SK-N-SH (cell line): ENCODE results near the gene LPCAT1. TPM values are rescaled to one million over a fixed set of nuclear protein-coding genes. Genes with fewer than 3 reads are reported as not detected.
A peak's percentile ranks its signal among the peaks of the same experiment; 100 is the strongest.

Experiments
- CTCF ChIA-PET: fragments of 300-600, 350-600 bp; formaldehyde crosslinking; extraction: SDS; loops from one replicate; lab custom pipeline; 2021; lab: Yijun Ruan, JAX
- POLR2A ChIA-PET: fragments of 350-600 bp; sonication (Branson Sonifier 250); formaldehyde crosslinking; extraction: SDS; loops from one replicate; lab custom pipeline; 2020; ENCODE audit warnings: antibody characterized with exemption, inconsistent platforms; lab: Yijun Ruan, JAX
- DNase-seq: peaks from one replicate; pipeline ENCODE4 v3.0.0; 2012
- H2AFZ ChIP-seq: fragments of 200-600 bp; sonication (generic); 2 replicates; pipeline ENCODE4 v1.8.1; 2016; ENCODE audit warnings: antibody characterized with exemption, mild to moderate bottlenecking, low read depth
- H3F3A ChIP-seq: fragments of 200-600 bp; sonication (generic); replicated peaks from 2 replicates; pipeline ENCODE3; 2016; ENCODE audit warnings: antibody characterized with exemption, mild to moderate bottlenecking; ENCODE audit not compliant: insufficient read depth
- H3K27ac ChIP-seq, 2 experiments: fragments of 200-500 bp in 1 of 2; fragments of 200-600 bp in 1 of 2; sonication (Bioruptor generic) in 1 of 2; sonication (generic), shearing (Covaris generic) in 1 of 2; 2 replicates each; pipeline versions ENCODE4 v1.5.1 to v1.6.1; 2014 to 2016; ENCODE audit warnings: low read depth in 2 of 2, inconsistent platforms in 1 of 2, low read length in 1 of 2, mild to moderate bottlenecking in 1 of 2, mixed read lengths in 1 of 2
- H3K27me3 ChIP-seq: fragments of 200-600 bp; sonication (generic), shearing (Covaris generic); 2 replicates; pipeline ENCODE4 v1.6.1; 2016; ENCODE audit warnings: mixed run types; ENCODE audit not compliant: insufficient read depth
- H3K36me3 ChIP-seq, 2 experiments: fragments of 200-500 bp in 1 of 2; fragments of 200-600 bp in 1 of 2; sonication (Bioruptor generic) in 1 of 2; sonication (generic) in 1 of 2; replicated peaks in 1 of 2; 2 replicates each; pipeline versions ENCODE3 to v1.5.1; 2014 to 2016; ENCODE audit warnings: low read length in 1 of 2, mild to moderate bottlenecking in 1 of 2; ENCODE audit not compliant: insufficient read depth in 2 of 2, control insufficient read depth in 1 of 2
- H3K4me1 ChIP-seq, 2 experiments: fragments of 200-500 bp in 1 of 2; fragments of 200-600 bp in 1 of 2; sonication (Bioruptor generic) in 1 of 2; sonication (generic), shearing (Covaris generic) in 1 of 2; 2 replicates each; pipeline versions ENCODE4 v1.5.1 to v1.6.1; 2014 to 2016; ENCODE audit warnings: low read depth in 1 of 2, low read length in 1 of 2, mixed run types in 1 of 2; ENCODE audit not compliant: insufficient read depth in 2 of 2, control insufficient read depth in 1 of 2
- H3K4me2 ChIP-seq: fragments of 200-600 bp; sonication (generic), shearing (Covaris generic); 2 replicates; pipeline ENCODE4 v1.6.1; 2017; ENCODE audit warnings: mixed run types
- H3K4me3 ChIP-seq, 2 experiments: fragments of 200-500 bp in 1 of 2; fragments of 200-600 bp in 1 of 2; sonication (Bioruptor generic) in 1 of 2; sonication (generic), shearing (Covaris generic) in 1 of 2; 2 replicates each; pipeline versions ENCODE4 v1.5.1 to v1.8.1; 2014 to 2016; ENCODE audit warnings: low read depth in 2 of 2, inconsistent platforms in 1 of 2, low read length in 1 of 2, mild to moderate bottlenecking in 1 of 2, mixed read lengths in 1 of 2, moderate library complexity in 1 of 2
- H3K79me2 ChIP-seq: fragments of 200-600 bp; sonication (generic); 2 replicates; pipeline ENCODE4 v1.8.1; 2017; ENCODE audit warnings: mild to moderate bottlenecking; ENCODE audit not compliant: insufficient read depth
- H3K9ac ChIP-seq: fragments of 200-600 bp; sonication (generic); 2 replicates; pipeline ENCODE4 v1.6.1; 2017; ENCODE audit warnings: mixed run types
- H3K9me2 ChIP-seq: fragments of 200-600 bp; sonication (generic); 2 replicates; pipeline ENCODE4 v1.6.1; 2017; ENCODE audit warnings: mixed run types
- H3K9me3 ChIP-seq: fragments of 200-600 bp; sonication (generic); 2 replicates; pipeline ENCODE4 v1.6.1; 2017; ENCODE audit warnings: mixed run types, mild to moderate bottlenecking, moderate library complexity
- H4K20me1 ChIP-seq: fragments of 200-600 bp; sonication (generic); 2 replicates; pipeline ENCODE4 v1.6.1; 2017; ENCODE audit warnings: mild to moderate bottlenecking, mixed run types; ENCODE audit not compliant: insufficient read depth
- CTCF ChIP-seq: fragments of 200-600 bp; sonication (generic); IDR thresholded peaks from 2 replicates; pipeline ENCODE4 v1.6.1; 2017; ENCODE audit warnings: antibody characterized with exemption, mild to moderate bottlenecking, moderate library complexity
- EZH2phosphoT487 ChIP-seq: fragments of 200-600 bp; sonication (generic); IDR thresholded peaks from 2 replicates; pipeline ENCODE4 v1.6.1; 2017; ENCODE audit warnings: low read depth, mixed run types, mild to moderate bottlenecking, antibody characterized with exemption, moderate library complexity, borderline replicate concordance
- FOSL2 ChIP-seq: IDR thresholded peaks from 2 replicates; pipeline ENCODE4 v1.4.0; 2012; ENCODE audit warnings: low read depth, mild to moderate bottlenecking, moderate library complexity, borderline replicate concordance
- FOXJ3 ChIP-seq: sonication (generic); formaldehyde crosslinking; IDR thresholded peaks from 2 replicates; pipeline ENCODE4 v1.5.1; 2020; ENCODE audit warnings: mild to moderate bottlenecking, missing genetic modification reagents
- GABPA ChIP-seq: IDR thresholded peaks from 2 replicates; pipeline ENCODE4 v1.4.0; 2012; ENCODE audit warnings: low read depth, mild to moderate bottlenecking
- MEF2A ChIP-seq: IDR thresholded peaks from 2 replicates; pipeline ENCODE4 v1.4.0; 2012; ENCODE audit warnings: low read depth, borderline replicate concordance
- MXI1 ChIP-seq: IDR thresholded peaks from 2 replicates; pipeline ENCODE4 v1.6.1; 2012; ENCODE audit warnings: mild to moderate bottlenecking, low read depth, low read length, improper control_type of control experiment
- NFIC ChIP-seq: IDR thresholded peaks from 2 replicates; pipeline ENCODE4 v1.4.0; 2012; ENCODE audit warnings: borderline replicate concordance
- RAD21 ChIP-seq: IDR thresholded peaks from 2 replicates; pipeline ENCODE4 v1.6.1; 2012; ENCODE audit warnings: mild to moderate bottlenecking, low read length
- RCOR1 ChIP-seq: fragments of 150-350 bp; IDR thresholded peaks from 2 replicates; pipeline ENCODE4 v1.6.1; 2017; ENCODE audit warnings: antibody characterized with exemption, low read length
- RFX5 ChIP-seq: IDR thresholded peaks from 2 replicates; pipeline ENCODE4 v1.6.1; 2012; ENCODE audit warnings: mild to moderate bottlenecking, improper control_type of control experiment, low read length
- SMC3 ChIP-seq: IDR thresholded peaks from 2 replicates; pipeline ENCODE4 v1.6.1; 2012; ENCODE audit warnings: low read depth, low read length, improper control_type of control experiment
- TAF1 ChIP-seq: IDR thresholded peaks from 2 replicates; pipeline ENCODE4 v1.6.1; 2012; ENCODE audit warnings: low read depth, mild to moderate bottlenecking, low read length, moderate library complexity, borderline replicate concordance
- TEAD4 ChIP-seq: IDR thresholded peaks from 2 replicates; pipeline ENCODE4 v1.4.0; 2012; ENCODE audit warnings: mild to moderate bottlenecking, borderline replicate concordance; ENCODE audit not compliant: insufficient read depth
- USF2 ChIP-seq: fragments of 150-350 bp; IDR thresholded peaks from 2 replicates; pipeline ENCODE4 v1.6.1; 2017; ENCODE audit warnings: antibody characterized with exemption, low read length, low read depth, borderline replicate concordance
- WGBS: methylation state at CpG from one replicate; pipeline ENCODE4 v1.1.6; 2017; ENCODE audit warnings: low lambda C conversion rate; 5-methylcytosine and 5-hydroxymethylcytosine counted together
- polyA plus RNA-seq, 3 experiments: library from polyadenylated mRNA; depleted of rRNA; stranded (reverse); fragments of >200 nt; gene quantifications; 2 replicates each; pipeline ENCODE4 v1.2.3, GENCODE V29; 2012
- TF ChIP-seq, protein P1 (sequence below): IDR thresholded peaks from 2 replicates; pipeline ENCODE4; 2012
- TF ChIP-seq, protein P2 (sequence below): IDR thresholded peaks from 2 replicates; pipeline ENCODE4 v1.4.0; 2012; ENCODE audit warnings: low read depth

The LPCAT1 gene
- polyA plus RNA-seq, 1 of the 3 experiments (the other 2 are of a cell fraction), result 42.3 TPM

GRCh38 chr5:1414311-1415058 is 109.3 kb downstream of the LPCAT1 start:
- Histone ChIP-seq H3K9me2 (no peaks in the 10 kb centered on the region), H3K27me3 (no peaks in the 10 kb centered on the region), H3K9ac (no peak overlapping the region), H3K79me2 (no peaks in the 10 kb centered on the region), H4K20me1 (no peaks in the 10 kb centered on the region), H3K9me3 (no peaks in the 10 kb centered on the region), H2AFZ (no peak overlapping the region), H3F3A (no peaks in the 10 kb centered on the region), H3K4me2 (no peak overlapping the region), H3K4me1 (no peaks in the 10 kb centered on the region), H3K36me3 (no peaks in the 10 kb centered on the region), H3K27ac (no peak overlapping the region), H3K4me3 (no peak overlapping the region)
- WGBS, result 36% methylated on average over 25 of the region's 27 CpGs
- POLR2A ChIA-PET, result no interaction called here
- no peak for TF ChIP-seq TEAD4
- peak; percentile 75 for DNase-seq
- CTCF ChIA-PET, result interaction anchor here (0.6 to 0.9 kb wide), 3 partner anchors 34 to 163 kb away, joined by 3 to 4 read pairs (median 3); no protein-coding TSS in a partner anchor

DNA sequence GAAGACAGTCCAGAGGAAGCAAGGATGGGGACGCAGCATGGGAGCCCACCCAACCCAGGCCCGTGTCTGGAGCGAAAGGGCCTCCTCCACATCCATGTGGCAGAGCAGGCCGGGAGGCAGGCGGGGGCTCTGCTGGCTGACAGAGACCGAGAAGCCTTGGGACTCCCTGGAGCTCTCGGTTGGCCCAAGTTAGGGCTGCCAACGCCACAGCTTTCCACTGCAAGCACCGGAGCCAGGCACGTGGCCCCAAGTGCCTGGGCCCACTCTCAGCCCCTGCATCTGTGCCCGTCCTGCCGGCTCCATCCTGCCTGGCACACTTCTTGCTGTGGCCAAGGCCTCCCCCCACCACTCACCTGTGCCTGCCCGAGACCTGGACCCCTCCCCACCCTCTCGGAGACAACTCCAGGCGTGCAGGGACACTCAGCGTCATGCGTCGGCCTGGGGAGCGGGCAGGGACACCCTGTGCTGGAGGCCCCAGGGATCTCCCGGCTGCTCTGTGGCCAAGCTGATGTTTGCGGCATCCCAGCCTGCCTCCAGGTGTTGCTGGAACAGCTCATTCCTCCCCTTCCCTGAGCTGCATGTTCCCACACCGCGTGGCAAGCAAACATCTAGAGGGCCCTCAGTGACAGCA is 110.0 kb downstream of the LPCAT1 start:
- WGBS, result 64% methylated on average over 7 of the region's 23 CpGs
- CTCF ChIA-PET, result interaction anchor here (0.6 kb wide), 1 partner anchor 162 kb away, joined by 4 read pairs; no protein-coding TSS in a partner anchor

GRCh38 chr5:1413211-1413610 is 110.5 kb downstream of the LPCAT1 start:
- WGBS, result 71% methylated on average over 8 of the region's 13 CpGs
- H3K36me3 ChIP-seq, result no peaks in the 10 kb centered on the region
- H3K27ac ChIP-seq, result no peak overlapping the region
- no peaks in the 10 kb centered on the region for H3K4me1 ChIP-seq
- no peaks in the 10 kb centered on the region for H3K9me2 ChIP-seq
- no peaks in the 10 kb centered on the region for H3K79me2 ChIP-seq
- no peaks in the 10 kb centered on the region for H3K27me3 ChIP-seq
- DNase-seq, result no peak
- no peaks in the 10 kb centered on the region for H4K20me1 ChIP-seq
- H3K4me2 ChIP-seq, result no peak overlapping the region
- no peaks in the 10 kb centered on the region for H3F3A ChIP-seq
- no peak overlapping the region for H3K4me3 ChIP-seq
- CTCF ChIA-PET, result no interaction called here
- no peak overlapping the region for H2AFZ ChIP-seq
- H3K9me3 ChIP-seq, result no peaks in the 10 kb centered on the region
- POLR2A ChIA-PET, result no interaction called here
- no peak overlapping the region for H3K9ac ChIP-seq
- no peak for TF ChIP-seq MXI1
- no peak for TF ChIP-seq FOXJ3
- no peak for TF ChIP-seq RCOR1
- no peak for TF ChIP-seq MEF2A
- no peak for TF ChIP-seq RAD21
- TF ChIP-seq SMC3, result no peak
- no peak for TF ChIP-seq CTCF
- TF ChIP-seq USF2, result no peak
- TF ChIP-seq FOSL2, result no peak
- no peak for TF ChIP-seq RFX5
- no peak for TF ChIP-seq NFIC

More for the DNA sequence above, 110.0 kb downstream of the LPCAT1 start:
- Histone ChIP-seq H3K36me3 (no peaks in the 10 kb centered on the region), H3K9ac (no peak overlapping the region), H3K4me2 (no peak overlapping the region), H2AFZ (no peak overlapping the region), H3K9me2 (no peaks in the 10 kb centered on the region), H3K9me3 (no peaks in the 10 kb centered on the region), H3K27me3 (no peaks in the 10 kb centered on the region), H3F3A (no peaks in the 10 kb centered on the region), H3K79me2 (no peaks in the 10 kb centered on the region), H4K20me1 (no peaks in the 10 kb centered on the region), H3K27ac (no peak overlapping the region), H3K4me1 (no peaks in the 10 kb centered on the region), H3K4me3 (no peak overlapping the region)
- TF ChIP-seq NFIC (no peak), SMC3 (no peak), EZH2phosphoT487 (no peak), TAF1 (no peak), TEAD4 (no peak), GABPA (no peak), MEF2A (no peak)
- TF ChIP-seq, protein P1, sequence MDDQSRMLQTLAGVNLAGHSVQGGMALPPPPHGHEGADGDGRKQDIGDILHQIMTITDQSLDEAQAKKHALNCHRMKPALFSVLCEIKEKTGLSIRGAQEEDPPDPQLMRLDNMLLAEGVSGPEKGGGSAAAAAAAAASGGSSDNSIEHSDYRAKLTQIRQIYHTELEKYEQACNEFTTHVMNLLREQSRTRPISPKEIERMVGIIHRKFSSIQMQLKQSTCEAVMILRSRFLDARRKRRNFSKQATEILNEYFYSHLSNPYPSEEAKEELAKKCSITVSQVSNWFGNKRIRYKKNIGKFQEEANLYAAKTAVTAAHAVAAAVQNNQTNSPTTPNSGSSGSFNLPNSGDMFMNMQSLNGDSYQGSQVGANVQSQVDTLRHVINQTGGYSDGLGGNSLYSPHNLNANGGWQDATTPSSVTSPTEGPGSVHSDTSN, result no peak
- TF ChIP-seq, protein P2, sequence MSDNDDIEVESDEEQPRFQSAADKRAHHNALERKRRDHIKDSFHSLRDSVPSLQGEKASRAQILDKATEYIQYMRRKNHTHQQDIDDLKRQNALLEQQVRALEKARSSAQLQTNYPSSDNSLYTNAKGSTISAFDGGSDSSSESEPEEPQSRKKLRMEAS, result no peak
- POLR2A ChIA-PET, result no interaction called here
- no peak for DNase-seq
